OCI-LY1 (cell line): Measurements from ENCODE around the gene MINDY4.

Source experiments
- H2AFZ ChIP-seq: fragments of 200-600 bp; sonication (generic), shearing (Covaris generic); 2 replicates; pipeline ENCODE4 v1.6.0; 2014; ENCODE audit warnings: antibody characterized with exemption, mild to moderate bottlenecking, low read length
- H3F3A ChIP-seq: fragments of 200-600 bp; sonication (generic), shearing (Covaris generic); 2 replicates; pipeline ENCODE4 v1.6.0; 2014; ENCODE audit warnings: mild to moderate bottlenecking, antibody characterized with exemption, low read length, moderate library complexity; ENCODE audit not compliant: insufficient read depth
- H3K27ac ChIP-seq: fragments of 200-600 bp; sonication (generic); 2 replicates; pipeline ENCODE4 v1.5.1; 2014; ENCODE audit warnings: low read length, mixed run types, mild to moderate bottlenecking, low read depth; ENCODE audit not compliant: poor library complexity, severe bottlenecking
- H3K27me3 ChIP-seq: fragments of 200-600 bp; sonication (generic); 2 replicates; pipeline ENCODE4 v1.6.0; 2014; ENCODE audit warnings: antibody characterized with exemption, mild to moderate bottlenecking, low read length, moderate library complexity; ENCODE audit not compliant: insufficient read depth
- H3K36me3 ChIP-seq: fragments of 200-600 bp; sonication (generic); 2 replicates; pipeline ENCODE4 v1.6.1; 2014; ENCODE audit warnings: mild to moderate bottlenecking, antibody characterized with exemption, low read length, moderate library complexity, mixed read lengths; ENCODE audit not compliant: insufficient read depth
- H3K4me1 ChIP-seq: fragments of 200-600 bp; sonication (generic); 2 replicates; pipeline ENCODE4 v1.5.1; 2014; ENCODE audit warnings: mild to moderate bottlenecking, low read length, moderate library complexity; ENCODE audit not compliant: insufficient read depth, severe bottlenecking
- H3K4me2 ChIP-seq: fragments of 200-600 bp; sonication (generic), shearing (Covaris generic); 2 replicates; pipeline ENCODE4 v1.6.1; 2014; ENCODE audit warnings: low read length
- H3K4me3 ChIP-seq: fragments of 200-600 bp; sonication (generic); 2 replicates; pipeline ENCODE4 v1.5.1; 2014; ENCODE audit warnings: low read length, low read depth, mild to moderate bottlenecking, mixed read lengths; ENCODE audit not compliant: poor library complexity, severe bottlenecking
- H3K79me2 ChIP-seq: fragments of 200-600 bp; shearing (Covaris generic); 2 replicates; pipeline ENCODE4 v1.6.1; 2016; ENCODE audit warnings: mixed run types, low read length, mixed read lengths; ENCODE audit not compliant: insufficient read depth
- H3K9ac ChIP-seq: fragments of 200-600 bp; sonication (generic), shearing (Covaris generic); 2 replicates; pipeline ENCODE4 v1.6.1; 2014; ENCODE audit warnings: mild to moderate bottlenecking, low read length, mixed read lengths
- H3K9me2 ChIP-seq: fragments of 200-600 bp; sonication (generic), shearing (Covaris generic); 2 replicates; pipeline ENCODE4 v1.6.1; 2014; ENCODE audit warnings: low read depth, mild to moderate bottlenecking, low read length, mixed read lengths
- H3K9me3 ChIP-seq: fragments of 200-600 bp; shearing (Covaris generic); 2 replicates; pipeline ENCODE4 v1.6.1; 2014; ENCODE audit warnings: low read length, mixed read lengths
- H4K20me1 ChIP-seq: fragments of 200-600 bp; sonication (generic), shearing (Covaris generic); 2 replicates; pipeline ENCODE4 v1.6.0; 2016; ENCODE audit warnings: mild to moderate bottlenecking, low read length; ENCODE audit not compliant: insufficient read depth
- EZH2 ChIP-seq: fragments of 200-600 bp; sonication (generic), shearing (Covaris generic); IDR thresholded peaks from 2 replicates; pipeline ENCODE4 v1.8.0; 2017; ENCODE audit warnings: borderline replicate concordance, mixed run types, mild to moderate bottlenecking, antibody characterized with exemption, low read length, moderate library complexity, mixed read lengths
- TF ChIP-seq, protein P1 (sequence below): fragments of 200-600 bp; sonication (generic), shearing (Covaris generic); IDR thresholded peaks from 2 replicates; pipeline ENCODE4 v1.5.1; 2017; ENCODE audit warnings: mild to moderate bottlenecking, antibody characterized with exemption, low read length, moderate library complexity, mixed read lengths

Gene MINDY4

DNA sequence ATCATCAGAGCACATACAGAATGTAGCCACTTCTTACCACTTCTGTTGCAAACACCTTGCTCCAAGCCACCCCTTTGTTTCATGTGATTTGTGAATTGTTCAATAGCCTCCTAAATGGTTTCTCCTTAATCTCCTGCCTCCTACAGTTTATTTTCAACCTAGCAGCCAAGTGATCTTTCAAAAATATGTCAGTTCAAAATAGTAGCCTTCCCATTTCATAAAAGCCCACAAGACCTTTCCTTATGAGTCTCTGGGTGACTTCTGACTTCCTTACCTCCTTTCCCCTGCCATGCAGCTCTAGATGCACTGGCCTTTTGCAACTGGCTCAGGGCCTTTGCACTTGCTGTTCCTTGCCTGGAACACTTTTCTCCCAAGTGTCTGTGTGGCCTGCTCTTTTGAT is 4.8 kb downstream of the MINDY4 start:
- no peak overlapping the region for H2AFZ ChIP-seq
- no peak overlapping the region for H3K9ac ChIP-seq
- no peak overlapping the region for H3K4me2 ChIP-seq
- H3K27ac ChIP-seq = no peak overlapping the region
- H3K36me3 ChIP-seq = no peaks in the 10 kb centered on the region; the same call in 1 of the 2 replicates
- H3K9me3 ChIP-seq = no peaks in the 10 kb centered on the region
- no peaks in the 10 kb centered on the region for H3K9me2 ChIP-seq
- H3K79me2 ChIP-seq = no peaks in the 10 kb centered on the region
- no peaks in the 10 kb centered on the region for H4K20me1 ChIP-seq
- H3K27me3 ChIP-seq = no peaks in the 10 kb centered on the region
- H3K4me3 ChIP-seq = no peak overlapping the region
- H3K4me1 ChIP-seq = peaks cover 9% of the 10 kb centered on the region
- TF ChIP-seq EZH2 = no peak
- TF ChIP-seq, protein P1, sequence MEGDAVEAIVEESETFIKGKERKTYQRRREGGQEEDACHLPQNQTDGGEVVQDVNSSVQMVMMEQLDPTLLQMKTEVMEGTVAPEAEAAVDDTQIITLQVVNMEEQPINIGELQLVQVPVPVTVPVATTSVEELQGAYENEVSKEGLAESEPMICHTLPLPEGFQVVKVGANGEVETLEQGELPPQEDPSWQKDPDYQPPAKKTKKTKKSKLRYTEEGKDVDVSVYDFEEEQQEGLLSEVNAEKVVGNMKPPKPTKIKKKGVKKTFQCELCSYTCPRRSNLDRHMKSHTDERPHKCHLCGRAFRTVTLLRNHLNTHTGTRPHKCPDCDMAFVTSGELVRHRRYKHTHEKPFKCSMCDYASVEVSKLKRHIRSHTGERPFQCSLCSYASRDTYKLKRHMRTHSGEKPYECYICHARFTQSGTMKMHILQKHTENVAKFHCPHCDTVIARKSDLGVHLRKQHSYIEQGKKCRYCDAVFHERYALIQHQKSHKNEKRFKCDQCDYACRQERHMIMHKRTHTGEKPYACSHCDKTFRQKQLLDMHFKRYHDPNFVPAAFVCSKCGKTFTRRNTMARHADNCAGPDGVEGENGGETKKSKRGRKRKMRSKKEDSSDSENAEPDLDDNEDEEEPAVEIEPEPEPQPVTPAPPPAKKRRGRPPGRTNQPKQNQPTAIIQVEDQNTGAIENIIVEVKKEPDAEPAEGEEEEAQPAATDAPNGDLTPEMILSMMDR = no peak
- no peaks in the 10 kb centered on the region for H3F3A ChIP-seq

DNA sequence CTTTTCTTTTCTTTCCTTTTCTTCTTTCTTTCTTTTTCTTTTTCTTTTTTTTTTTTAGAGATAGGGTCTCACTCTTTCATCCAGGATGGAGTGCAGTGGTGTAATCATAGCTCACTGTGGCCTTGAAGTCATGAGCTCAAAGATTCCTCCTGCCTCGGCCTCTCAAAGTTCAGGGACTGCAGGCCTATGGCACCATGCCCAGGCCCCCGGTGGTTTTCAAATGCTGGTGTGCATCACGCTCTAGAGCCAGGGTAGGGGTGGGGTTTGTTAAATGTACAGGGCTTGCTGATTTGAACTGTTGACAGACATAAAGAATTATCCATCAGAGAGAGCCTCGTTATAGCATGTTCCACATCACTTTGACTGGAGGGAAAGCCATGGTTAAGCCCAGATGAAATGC is 5.8 kb downstream of the MINDY4 start:
- Histone ChIP-seq H3K27me3 (no peaks in the 10 kb centered on the region), H4K20me1 (no peaks in the 10 kb centered on the region), H3K79me2 (no peaks in the 10 kb centered on the region), H3K9ac (no peak overlapping the region), H3K4me3 (no peak overlapping the region), H3K9me2 (no peaks in the 10 kb centered on the region), H3K36me3 (peaks cover 2% of the 10 kb centered on the region; the same call in 1 of the 2 replicates), H2AFZ (no peak overlapping the region), H3K4me2 (no peak overlapping the region), H3K9me3 (no peaks in the 10 kb centered on the region), H3K4me1 (peaks cover 5% of the 10 kb centered on the region), H3F3A (no peaks in the 10 kb centered on the region), H3K27ac (no peak overlapping the region)
- TF ChIP-seq, protein P1 = no peak
- TF ChIP-seq EZH2 = no peak

DNA sequence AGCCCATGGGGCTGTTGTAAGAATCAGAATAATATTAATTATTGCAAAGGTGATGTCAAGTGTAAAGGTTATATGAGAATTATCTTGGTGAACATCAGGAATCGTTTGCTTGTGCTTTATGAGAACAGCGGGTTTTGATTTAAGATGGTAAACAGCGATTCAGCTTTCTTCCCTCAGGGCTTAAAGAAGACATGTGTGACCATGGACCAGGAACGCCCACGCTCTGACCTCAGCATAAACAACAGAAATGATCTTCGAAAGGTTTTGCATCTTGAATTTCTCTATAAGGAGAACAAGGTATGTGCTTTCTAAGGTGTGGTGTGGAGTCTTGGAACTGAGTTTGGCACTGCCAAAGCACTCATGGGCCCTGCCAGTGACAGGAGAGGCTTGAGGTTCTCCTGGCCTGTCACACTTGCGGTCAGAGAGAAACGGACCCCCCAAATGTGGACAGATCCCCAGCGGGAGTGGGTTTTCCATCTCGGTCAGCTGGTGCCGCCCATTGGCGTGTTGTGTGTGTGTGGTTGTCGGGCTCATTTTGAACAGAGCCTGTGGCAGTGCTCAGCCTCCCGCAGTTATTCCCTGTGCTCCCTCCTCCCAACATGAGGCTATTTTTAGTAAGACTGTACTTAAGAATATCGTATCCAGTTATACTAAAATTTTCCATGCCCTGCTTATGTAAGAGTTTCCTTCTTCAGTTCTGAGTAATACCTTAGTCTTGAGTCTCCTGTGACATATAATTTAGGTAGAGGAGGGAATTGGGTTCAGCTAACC is 7.2 kb downstream of the MINDY4 start:
- Histone ChIP-seq H3K27me3 (no peaks in the 10 kb centered on the region), H3K27ac (no peak overlapping the region), H3F3A (no peaks in the 10 kb centered on the region), H3K36me3 (peaks cover 10% of the 10 kb centered on the region; the same call in 1 of the 2 replicates), H3K9me3 (no peaks in the 10 kb centered on the region), H4K20me1 (no peaks in the 10 kb centered on the region), H3K9me2 (no peaks in the 10 kb centered on the region), H3K4me3 (no peak overlapping the region), H3K4me1 (no peaks in the 10 kb centered on the region), H3K9ac (no peak overlapping the region), H2AFZ (no peak overlapping the region), H3K4me2 (no peak overlapping the region), H3K79me2 (no peaks in the 10 kb centered on the region)
- no peak for TF ChIP-seq EZH2
- TF ChIP-seq, protein P1 = no peak
